ENCODE results near the gene TRUB1. TPM values are rescaled to one million over a fixed set of nuclear protein-coding genes. Genes with fewer than 3 reads are reported as not detected.

TRUB1 gene
- total and polyA plus RNA-seq, 2 donors (not counting 3 experiments of a cell fraction or from before 2014, with no cell fraction given): 4.6 to 16.7 TPM

GRCh38 chr10:114899982-114900381 is 38.0 kb upstream of the TRUB1 start:
- H3K4me1 ChIP-seq (ENCODE audit: control insufficient read depth, extremely low read depth, insufficient read depth, low read length): no peaks in the 10 kb centered on the region
- POLR2A ChIA-PET: no interaction called here
- H3K36me3 ChIP-seq (ENCODE audit: control insufficient read depth in 2 of 2, extremely low read depth in 1 of 2, insufficient read depth in 2 of 2, low read length in 2 of 2): no peaks in the 10 kb centered on the region
- H4K20me1 ChIP-seq (replicated peaks; ENCODE audit: control insufficient read depth, extremely low read depth, insufficient read depth, low read length): no peaks in the 10 kb centered on the region
- intact Hi-C loops (cut with micrococcal nuclease) (no loop called here), dilution Hi-C loops (cut with MboI; ENCODE audit: extremely low pct_ligation_motif_present, low sequenced_read_pairs) (no loop called here)
- H3K4me2 ChIP-seq (ENCODE audit: insufficient read depth, low read length): no peak overlapping the region
- FAIRE-seq: no peak
- CTCF ChIA-PET: interaction anchor here (1.0 kb wide), 1 partner anchor 20 kb away, joined by 3 read pairs; no protein-coding TSS in a partner anchor
- H3K9ac ChIP-seq (replicated peaks; ENCODE audit: extremely low read depth, insufficient read depth, low read length): no peak overlapping the region
- no peaks in the 10 kb centered on the region for H3K79me2 ChIP-seq (ENCODE audit: control insufficient read depth, insufficient read depth, low read length)
- no TSS peak for BruUV-seq (replicated peaks)
- peaks cover 0 to 7% of the 10 kb centered on the region in 2 experiments for H3K27me3 ChIP-seq (ENCODE audit: control insufficient read depth in 2 of 2, insufficient read depth in 2 of 2, low read length in 2 of 2)
- no peaks in the 10 kb centered on the region for H3K9me1 ChIP-seq (replicated peaks; ENCODE audit: control insufficient read depth, extremely low read depth, insufficient read depth, low read length)
- TF ChIP-seq POLR2AphosphoS5 (IDR thresholded peaks at IDR 0.05; ENCODE audit: insufficient read depth, low read depth, low read length) (no peak), POLR2A (IDR thresholded peaks at IDR 0.05; ENCODE audit: low read depth, low read length) (no peak), GATA2 (IDR thresholded peaks at IDR 0.05; ENCODE audit: insufficient read depth, insufficient read length, low read depth, low read length) (no peak), FOS (IDR thresholded peaks at IDR 0.05; ENCODE audit: borderline replicate concordance, insufficient read depth, low read length) (no peak), CTCF (IDR thresholded peaks at IDR 0.05; ENCODE audit: extremely low read depth in 1 of 2, insufficient read depth in 1 of 2, low read depth in 1 of 2, low read length in 2 of 2) (no peak), EZH2 (IDR thresholded peaks at IDR 0.05; ENCODE audit: borderline replicate concordance, low read depth, low read length, severe bottlenecking) (no peak), MYC (IDR thresholded peaks at IDR 0.05; ENCODE audit: low read depth, low read length) (no peak), MAX (IDR thresholded peaks at IDR 0.05; ENCODE audit: insufficient read depth, insufficient read length) (no peak)
- H2AFZ ChIP-seq (ENCODE audit: low read depth, low read length): no peak overlapping the region
- no peak overlapping the region for H3K4me3 ChIP-seq (replicated peaks in 1 of 3; ENCODE audit: insufficient read depth in 1 of 3, low read depth in 1 of 3, low read length in 3 of 3)
- no peak overlapping the region for H3K27ac ChIP-seq (ENCODE audit: insufficient read depth, low read depth, low read length)
- no peaks in the 10 kb centered on the region for H3K9me3 ChIP-seq (replicated peaks; ENCODE audit: control insufficient read depth, insufficient read depth, low read length)
- DNase-seq (ENCODE audit: low read depth, low spot score): no peak
